ENCODE data around the gene COMTD1. TPM values are rescaled to one million over a fixed set of nuclear protein-coding genes. Genes with fewer than 3 reads are reported as not detected.
A peak's percentile ranks its signal among the peaks of the same experiment; 100 is the strongest.

COMTD1 gene
- total RNA-seq, 3 donors from 2014 or later: 21.0 to 28.5 (median 21.7) TPM

DNA sequence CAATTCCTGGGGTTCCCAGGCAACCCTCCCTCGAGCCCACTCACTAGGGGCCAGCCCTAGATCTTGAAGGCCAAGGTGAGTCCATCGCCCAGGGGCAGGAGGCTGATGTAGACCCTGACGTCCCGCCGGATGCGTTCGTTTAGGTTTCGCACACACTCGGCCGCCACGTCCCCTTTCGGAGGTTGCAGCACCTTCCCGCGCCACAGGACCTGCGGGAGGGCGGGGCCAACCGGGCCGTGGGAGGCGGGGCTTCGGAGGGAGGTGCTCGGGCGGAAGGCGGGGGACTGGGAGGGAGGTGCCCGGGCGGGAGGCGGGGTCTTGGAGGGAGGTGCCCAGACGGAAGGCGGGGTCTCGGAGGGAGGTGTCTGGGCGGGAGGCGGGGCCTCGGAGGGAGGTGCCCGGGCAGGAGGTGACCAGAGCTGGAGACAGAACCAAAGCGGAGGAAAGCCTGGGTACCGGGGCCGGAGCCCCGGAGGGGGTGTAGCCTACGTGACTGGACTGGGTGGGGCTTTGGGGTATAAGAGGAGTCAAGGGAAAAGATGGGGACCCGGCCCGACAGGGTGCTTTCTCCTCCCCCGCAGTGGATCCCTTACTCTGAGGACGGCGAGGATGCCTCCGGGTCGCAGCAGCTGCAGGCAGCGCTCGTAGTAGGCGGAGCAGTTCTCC is 1.6 kb downstream of the COMTD1 start:
- intact Hi-C loops (cut with DNase I; ENCODE audit: low total_unique reads): loop anchor here (10.0 kb wide), 1 partner anchor 129 kb away; a partner anchor contains a TSS
- peaks cover 8 to 9% of the 10 kb centered on the region in 2 donors for H3K4me1 ChIP-seq
- H3K4me3 ChIP-seq: peak overlapping the region; percentile 69 to 84 (median 73)
- H3K9me3 ChIP-seq: no peaks in the 10 kb centered on the region
- peak; percentile 94 to 97 for DNase-seq (ENCODE audit: low spot score in 2 of 2)
- H3K27me3 ChIP-seq: no peaks in the 10 kb centered on the region
- H3K36me3 ChIP-seq: no peaks in the 10 kb centered on the region
- H3K27ac ChIP-seq: peak overlapping the region; percentile 84 to 87
- TF ChIP-seq POLR2A (IDR thresholded peaks at IDR 0.05): no peak
- TF ChIP-seq POLR2AphosphoS5 (IDR thresholded peaks at IDR 0.05): no peak
- TF ChIP-seq, protein P1, sequence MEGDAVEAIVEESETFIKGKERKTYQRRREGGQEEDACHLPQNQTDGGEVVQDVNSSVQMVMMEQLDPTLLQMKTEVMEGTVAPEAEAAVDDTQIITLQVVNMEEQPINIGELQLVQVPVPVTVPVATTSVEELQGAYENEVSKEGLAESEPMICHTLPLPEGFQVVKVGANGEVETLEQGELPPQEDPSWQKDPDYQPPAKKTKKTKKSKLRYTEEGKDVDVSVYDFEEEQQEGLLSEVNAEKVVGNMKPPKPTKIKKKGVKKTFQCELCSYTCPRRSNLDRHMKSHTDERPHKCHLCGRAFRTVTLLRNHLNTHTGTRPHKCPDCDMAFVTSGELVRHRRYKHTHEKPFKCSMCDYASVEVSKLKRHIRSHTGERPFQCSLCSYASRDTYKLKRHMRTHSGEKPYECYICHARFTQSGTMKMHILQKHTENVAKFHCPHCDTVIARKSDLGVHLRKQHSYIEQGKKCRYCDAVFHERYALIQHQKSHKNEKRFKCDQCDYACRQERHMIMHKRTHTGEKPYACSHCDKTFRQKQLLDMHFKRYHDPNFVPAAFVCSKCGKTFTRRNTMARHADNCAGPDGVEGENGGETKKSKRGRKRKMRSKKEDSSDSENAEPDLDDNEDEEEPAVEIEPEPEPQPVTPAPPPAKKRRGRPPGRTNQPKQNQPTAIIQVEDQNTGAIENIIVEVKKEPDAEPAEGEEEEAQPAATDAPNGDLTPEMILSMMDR (IDR thresholded peaks at IDR 0.05): no peak

DNA sequence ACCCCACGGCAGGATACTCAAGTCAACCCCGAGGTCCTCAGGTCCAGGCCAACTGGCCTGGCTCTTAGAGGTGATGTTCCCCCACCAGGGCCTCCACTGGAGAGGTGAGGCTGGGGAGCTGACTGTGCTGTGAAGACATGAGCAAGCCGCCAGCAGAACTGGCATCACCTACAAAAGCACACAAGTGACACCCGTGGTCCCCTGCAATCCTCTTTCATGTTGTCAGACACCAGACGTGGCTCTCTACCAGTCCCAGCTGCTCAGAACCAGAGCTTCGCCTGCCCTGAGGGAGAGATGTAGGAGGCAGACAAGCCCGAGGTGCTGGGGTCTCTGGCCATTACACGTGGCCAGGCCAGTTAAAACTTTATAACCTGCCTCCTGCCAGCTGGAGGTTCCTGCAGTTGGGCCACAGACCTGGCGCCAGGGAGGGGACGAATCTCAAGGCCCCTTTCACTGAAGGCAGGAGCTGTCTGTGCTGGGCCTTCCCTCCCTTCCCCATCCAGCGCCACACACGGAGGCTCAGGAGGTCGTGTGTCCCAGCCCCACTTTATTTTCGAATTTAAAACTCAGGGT is 2.2 kb downstream of the COMTD1 start:
- intact Hi-C loops (cut with DNase I; ENCODE audit: low total_unique reads): loop anchor here (10.0 kb wide), 1 partner anchor 129 kb away; a partner anchor contains a TSS
- peak overlapping the region; percentile 69 to 84 (median 73) for H3K4me3 ChIP-seq
- no peak for DNase-seq (ENCODE audit: low spot score in 2 of 2)

DNA sequence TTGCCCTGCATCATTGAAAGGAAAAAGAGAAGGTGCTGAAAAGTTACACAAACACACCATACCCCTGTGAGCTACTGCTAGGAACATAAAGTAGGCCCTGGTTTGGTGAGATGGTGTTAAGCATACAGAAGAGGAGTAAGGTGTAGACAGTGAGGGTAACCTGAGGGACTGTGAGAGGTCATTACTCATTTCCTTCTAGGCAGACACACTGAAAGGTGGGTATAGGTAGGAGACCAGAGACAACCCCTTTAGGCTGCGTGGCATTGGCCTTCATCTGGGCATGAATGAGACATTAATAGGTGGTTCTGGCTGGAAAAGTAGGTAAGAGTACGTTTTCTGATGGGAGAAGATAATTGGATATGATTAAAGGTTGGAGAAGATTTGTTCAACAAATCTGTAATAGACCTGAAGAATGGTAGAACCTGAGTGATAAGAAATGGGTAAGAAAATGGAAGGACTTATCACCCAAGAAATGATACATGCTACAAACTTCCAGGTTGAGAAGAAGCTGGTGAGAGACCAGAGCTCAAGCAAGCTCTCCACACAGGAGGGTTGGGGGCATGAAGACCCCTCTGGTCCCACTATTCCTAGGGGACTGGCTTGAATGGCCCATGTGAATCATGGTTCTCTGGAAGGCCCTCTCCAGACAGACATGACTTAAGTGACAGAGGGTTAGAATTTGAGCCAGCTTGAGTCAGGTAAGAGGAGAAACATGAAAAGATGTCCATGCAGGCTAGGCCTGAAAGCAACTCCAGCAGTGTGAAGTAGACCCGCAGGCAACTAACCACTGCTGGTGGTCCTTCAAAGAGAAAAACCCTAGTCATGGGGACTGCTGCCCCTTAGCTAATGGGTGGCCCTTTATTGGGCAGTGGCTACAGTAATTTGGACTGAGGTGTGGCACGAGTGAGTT is 3.8 kb downstream of the COMTD1 start:
- TF ChIP-seq POLR2A (IDR thresholded peaks at IDR 0.05) (no peak), POLR2AphosphoS5 (IDR thresholded peaks at IDR 0.05) (no peak)
- TF ChIP-seq, protein P1 (IDR thresholded peaks at IDR 0.05): no peak
- Histone ChIP-seq H3K27ac (peak overlapping the region in 1 of 2 donors; percentile 13), H3K27me3 (no peaks in the 10 kb centered on the region), H3K36me3 (no peaks in the 10 kb centered on the region), H3K4me1 (peaks cover 9 to 12% of the 10 kb centered on the region in 2 donors), H3K4me3 (no peak overlapping the region), H3K9me3 (no peaks in the 10 kb centered on the region)
- intact Hi-C loops (cut with DNase I; ENCODE audit: low total_unique reads): loop anchor here (10.0 kb wide), 1 partner anchor 127 kb away; a partner anchor contains a TSS
- DNase-seq (ENCODE audit: low spot score in 2 of 2): no peak

More for the DNA sequence above, 2.2 kb downstream of the COMTD1 start:
- no peaks in the 10 kb centered on the region for H3K27me3 ChIP-seq
- peak overlapping the region; percentile 84 to 87 for H3K27ac ChIP-seq
- TF ChIP-seq POLR2AphosphoS5 (IDR thresholded peaks at IDR 0.05) (no peak), POLR2A (IDR thresholded peaks at IDR 0.05) (no peak)
- TF ChIP-seq, protein P1 (IDR thresholded peaks at IDR 0.05): no peak
- H3K36me3 ChIP-seq: no peaks in the 10 kb centered on the region
- H3K9me3 ChIP-seq: no peaks in the 10 kb centered on the region
- H3K4me1 ChIP-seq: peaks cover 9 to 12% of the 10 kb centered on the region in 2 donors

DNA sequence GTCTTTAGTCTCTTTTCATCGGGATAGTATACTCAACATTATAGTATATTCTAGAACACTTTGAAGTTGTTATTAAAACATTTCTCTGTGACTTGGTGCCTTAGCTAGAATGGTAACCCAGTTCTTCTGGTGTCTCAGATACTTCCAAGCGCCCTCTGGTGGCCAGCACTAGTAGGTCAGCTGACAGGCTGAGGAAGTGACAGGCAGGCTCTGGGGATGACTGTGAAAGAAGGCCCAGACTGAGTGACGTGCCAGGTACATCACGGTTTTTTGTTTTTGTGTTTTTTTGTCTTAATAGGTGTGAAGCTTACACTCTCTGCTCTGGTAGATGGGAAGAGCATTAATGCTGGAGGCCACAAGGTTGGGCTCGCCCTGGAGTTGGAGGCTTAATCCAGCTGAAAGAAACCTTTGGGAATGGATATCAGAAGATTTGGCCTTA is 5.1 kb downstream of the COMTD1 start:
- peak; percentile 86 to 89 for DNase-seq (ENCODE audit: low spot score in 2 of 2)
- Histone ChIP-seq H3K27me3 (no peaks in the 10 kb centered on the region), H3K4me1 (peaks cover 9 to 25% of the 10 kb centered on the region in 2 donors), H3K9me3 (no peaks in the 10 kb centered on the region), H3K36me3 (no peaks in the 10 kb centered on the region), H3K4me3 (no peak overlapping the region), H3K27ac (peak overlapping the region in 1 of 2 donors; percentile 6)
- TF ChIP-seq POLR2A (IDR thresholded peaks at IDR 0.05) (no peak), POLR2AphosphoS5 (IDR thresholded peaks at IDR 0.05) (peak in 2 of 3 donors; percentile 12 to 42)
- TF ChIP-seq, protein P1 (IDR thresholded peaks at IDR 0.05): peak; percentile 83 to 89 (median 87)
- intact Hi-C loops (cut with DNase I; ENCODE audit: low total_unique reads): loop anchor here (10.0 kb wide), 1 partner anchor 126 kb away; a partner anchor contains a TSS
